Measurements from ENCODE around the gene IGFBP4. TPM values are rescaled to one million over a fixed set of nuclear protein-coding genes. Genes with fewer than 3 reads are reported as not detected.

IGFBP4 gene
- total and polyA plus RNA-seq, 10 of the 15 experiments (the other 5 are each of a cell fraction or from before 2014, with no cell fraction given) = 2.4 to 22.3 (median 6.6) TPM

- ATAC-seq = no peak
- RAD21 ChIA-PET (ENCODE audit: unreplicated experiment) = interaction anchor here (2.1 to 6.8 kb wide), 2 partner anchors 55 to 83 kb away, joined by 9 to 131 read pairs; no protein-coding TSS in a partner anchor
- H3K27me3 ChIP-seq (replicated peaks in 1 of 2; ENCODE audit: control insufficient read depth in 2 of 2, insufficient read depth in 2 of 2, low read length in 1 of 2) = no peaks in the 10 kb centered on the region
- in situ Hi-C loops (cut with MboI) = no loop called here
- no peak overlapping the region for H3K27ac ChIP-seq (ENCODE audit: control insufficient read depth, insufficient read depth)
- POLR2A ChIA-PET = no interaction called here
- H3K4me3 ChIP-seq = no peak overlapping the region
- DNase-seq (ENCODE audit: low read depth, low spot score) = no peak
- FAIRE-seq = no peak
- no peaks in the 10 kb centered on the region for H4K20me1 ChIP-seq (ENCODE audit: control insufficient read depth, insufficient read depth)
- no peak overlapping the region for H3K9ac ChIP-seq (ENCODE audit: control insufficient read depth, insufficient read depth, low read length)
- no TSS peak for BruUV-seq (replicated peaks)
- no peak overlapping the region for H2AFZ ChIP-seq (ENCODE audit: control insufficient read depth, low read depth, low read length)
- H3K9me3 ChIP-seq (replicated peaks; ENCODE audit: control insufficient read depth, insufficient read depth, low read length) = no peaks in the 10 kb centered on the region; the same call in 2 of the 3 replicates
- SMC1A ChIA-PET (ENCODE audit: uncharacterized antibody, unreplicated experiment) = interaction anchor here (0.7 to 7.6 kb wide), 6 partner anchors 8 to 70 kb away, joined by 3 to 108 read pairs (median 12); partner anchors contain the start of gene TNS4
- CTCF ChIA-PET = interaction anchor here (0.9 to 4.6 kb wide), 10 partner anchors 20 to 100 kb away, joined by 3 to 128 read pairs (median 22); partner anchors contain the start of genes IGFBP4 and TOP2A
- no peaks in the 10 kb centered on the region for H3K79me2 ChIP-seq (ENCODE audit: control insufficient read depth, insufficient read depth, low read length)
- H3K4me2 ChIP-seq (ENCODE audit: control insufficient read depth, insufficient read depth) = no peak overlapping the region
- no peak for TF ChIP-seq CBFB (IDR thresholded peaks at IDR 0.05; ENCODE audit: low read depth)
- no peak for TF ChIP-seq JUNB (IDR thresholded peaks at IDR 0.05)
- TF ChIP-seq MYC (IDR thresholded peaks at IDR 0.05; ENCODE audit: insufficient read depth, insufficient read length, insufficient replicate concordance, low read length, severe bottlenecking) = no peak
- TF ChIP-seq BRCA1 (IDR thresholded peaks at IDR 0.05; ENCODE audit: low read depth, low read length) = no peak
- no peak for TF ChIP-seq PKNOX1 (IDR thresholded peaks at IDR 0.05)
- no peak for TF ChIP-seq SKIL (IDR thresholded peaks at IDR 0.05; ENCODE audit: low read depth, poor library complexity, severe bottlenecking)
- TF ChIP-seq ZBTB4 (CRISPR knock-in tag; IDR thresholded peaks at IDR 0.05) = no peak
- intact Hi-C loops (cut with micrococcal nuclease; ENCODE audit: unreplicated experiment) = no loop called here
- no peaks in the 10 kb centered on the region for H3K36me3 ChIP-seq (ENCODE audit: control insufficient read depth in 2 of 2, insufficient read depth in 2 of 2, low read length in 1 of 2)
- 53% methylated on average over 1 of the region's 1 CpG for WGBS (ENCODE audit: insufficient coverage, insufficient replicate concordance, low lambda C conversion rate, missing lambda C conversion rate)
- peaks cover 15% of the 10 kb centered on the region for H3K4me1 ChIP-seq (ENCODE audit: control insufficient read depth, insufficient read depth, low read length)
These were observed 34.5 kb downstream of the IGFBP4 start for GRCh38 chr17:40477796-40478195.
